Bronchial epithelial cell (primary cell): Measurements from ENCODE around the gene RBM18. TPM values are rescaled to one million over a fixed set of nuclear protein-coding genes. Genes with fewer than 3 reads are reported as not detected.

Experiments
- DNase-seq: peaks from one replicate; pipeline ENCODE4 v3.0.0-alpha.2; 2010; ENCODE audit warnings: low read depth
- FAIRE-seq: peaks from 2 replicates; lab custom pipeline; 2011; peaks lifted over from hg19 to GRCh38; lab: Jason Lieb, UNC
- H3K27me3 ChIP-seq: 2 replicates; pipeline ENCODE4 v1.5.1; 2011; ENCODE audit warnings: low read length; ENCODE audit not compliant: control insufficient read depth, insufficient read depth
- H3K36me3 ChIP-seq: 2 replicates; pipeline ENCODE4 v1.5.1; 2011; ENCODE audit warnings: low read length; ENCODE audit not compliant: control insufficient read depth, insufficient read depth
- H3K4me3 ChIP-seq: 2 replicates; pipeline ENCODE4 v1.5.1; 2011; ENCODE audit warnings: mild to moderate bottlenecking, low read depth, low read length, control low read depth
- CTCF ChIP-seq: IDR thresholded peaks from 2 replicates; pipeline ENCODE4 v1.5.1; 2011; ENCODE audit warnings: mild to moderate bottlenecking, moderate library complexity, low read length, control low read depth, inconsistent platforms; ENCODE audit not compliant: insufficient read depth, severe bottlenecking
- total RNA-seq: library from RNA; depleted of rRNA; stranded (reverse); fragments of >200 nt; gene quantifications from 2 replicates; pipeline ENCODE4 v1.2.1, GENCODE V29; 2014

RBM18 gene
- total RNA-seq, 1 donor from 2014 or later: 8.4 TPM

- no peak for FAIRE-seq
- Histone ChIP-seq H3K27me3 (no peaks in the 10 kb centered on the region), H3K36me3 (peaks cover 13% of the 10 kb centered on the region), H3K4me3 (no peak overlapping the region)
- DNase-seq: no peak
- no peak for TF ChIP-seq CTCF
Measured at GRCh38 chr9:122286764-122287163, 22.1 kb upstream of the RBM18 start.

DNA sequence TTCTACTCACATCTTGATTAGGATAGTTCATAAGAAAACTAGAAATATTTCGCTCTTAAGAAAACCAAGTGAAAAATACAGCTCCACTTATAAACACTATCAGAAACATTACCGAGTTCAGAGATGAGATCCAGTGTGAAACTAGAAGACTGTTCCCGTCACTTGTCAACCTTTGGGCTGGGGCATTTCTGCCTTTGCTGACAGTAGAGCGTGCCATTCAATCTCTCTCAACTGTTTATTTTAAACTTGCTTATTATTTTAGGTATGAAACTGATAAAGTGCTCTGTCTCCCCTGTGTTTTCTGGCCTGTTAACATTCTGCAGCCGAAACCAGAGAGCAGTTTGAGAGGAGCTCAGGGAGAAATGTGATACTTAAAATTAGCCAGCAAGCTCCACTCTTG, 16.7 kb upstream of the RBM18 start:
- Histone ChIP-seq H3K27me3 (no peaks in the 10 kb centered on the region), H3K4me3 (no peak overlapping the region), H3K36me3 (peaks cover 9% of the 10 kb centered on the region)
- no peak for TF ChIP-seq CTCF
- DNase-seq (no peak), FAIRE-seq (no peak)

DNA sequence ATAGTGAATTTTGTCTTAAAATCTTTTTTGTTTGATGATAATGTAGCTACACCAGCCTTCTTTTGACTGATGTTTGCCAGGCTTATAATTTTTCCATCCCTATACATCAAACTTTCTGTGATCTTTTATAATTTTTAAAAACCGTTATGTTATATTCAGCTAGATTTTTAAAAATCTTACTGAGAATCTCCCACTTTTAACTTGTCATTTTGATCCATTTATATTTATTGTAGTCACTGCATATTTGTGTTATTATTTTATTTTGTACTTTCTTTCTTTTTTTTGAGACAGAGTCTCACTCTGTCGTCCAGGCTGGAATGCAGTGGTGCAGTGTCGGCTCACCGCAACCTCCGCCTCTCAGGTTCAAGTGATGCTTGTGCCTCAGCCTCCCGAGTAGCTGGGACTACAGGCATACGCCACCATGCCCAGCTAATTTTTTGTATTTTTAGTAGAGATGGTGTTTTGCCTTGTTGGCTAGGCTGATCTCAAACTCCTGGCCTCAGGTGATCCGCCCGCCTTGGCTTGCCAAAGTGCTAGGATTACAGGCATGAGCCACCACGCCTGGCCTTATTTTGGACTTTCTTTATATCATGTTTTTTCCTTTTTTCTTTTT, 12.8 kb upstream of the RBM18 start:
- TF ChIP-seq CTCF: no peak
- H3K36me3 ChIP-seq: peaks cover 4% of the 10 kb centered on the region
- H3K4me3 ChIP-seq: no peak overlapping the region
- FAIRE-seq: no peak
- no peaks in the 10 kb centered on the region for H3K27me3 ChIP-seq
- no peak for DNase-seq

- Histone ChIP-seq H3K4me3 (no peak overlapping the region), H3K27me3 (no peaks in the 10 kb centered on the region), H3K36me3 (peaks cover 5% of the 10 kb centered on the region)
- no peak for FAIRE-seq
- no peak for TF ChIP-seq CTCF
- no peak for DNase-seq
Measured at GRCh38 chr9:122276096-122276495, 11.5 kb upstream of the RBM18 start.

- Histone ChIP-seq H3K27me3 (no peaks in the 10 kb centered on the region), H3K4me3 (no peak overlapping the region), H3K36me3 (peaks cover 3% of the 10 kb centered on the region)
- TF ChIP-seq CTCF: no peak
- FAIRE-seq (no peak), DNase-seq (no peak)
Measured at GRCh38 chr9:122274055-122274454, 9.4 kb upstream of the RBM18 start.
